ENCODE results near the gene MFGE8.
A peak's percentile ranks its signal among the peaks of the same experiment; 100 is the strongest.
"Not testable (repeated sequence)": the region's sequence is repeated elsewhere in the genome, so short reads cannot be mapped to it uniquely, and the experiment has no call there.

MFGE8 gene

GRCh38 chr15:88913017-88913849, at the start of gene MFGE8:
TSS of gene MFGE8 (minus strand) at chr15:88913379. CDS start at chr15:88913319, 60 bp downstream.
- Mint-ChIP-seq H3K27ac (peak within 1 kb of the TSS; percentile 79), H3K9me3 (no peaks in the 10 kb centered on the region), H3K4me3 (peak within 1 kb of the TSS; percentile 86 to 90), H3K4me1 (peaks cover 13 to 27% of the 10 kb centered on the region in 2 donors), H3K27me3 (peaks cover 12 to 23% of the 10 kb centered on the region in 2 donors), H3K36me3 (no peaks in the 10 kb centered on the region)
- peak; percentile 49 for DNase-seq
- ATAC-seq (replicated peaks), result peak; percentile 85

GRCh38 chr15:88959445-88959844, 46.3 kb upstream of the MFGE8 start:
- Mint-ChIP-seq H3K4me3 (no peak overlapping the region), H3K27me3 (peaks cover 0 to 7% of the 10 kb centered on the region in 2 donors), H3K36me3 (no peaks in the 10 kb centered on the region), H3K27ac (no peak overlapping the region), H3K4me1 (no peaks in the 10 kb centered on the region), H3K9me3 (peaks cover 10 to 11% of the 10 kb centered on the region in 2 donors)
- no peak for DNase-seq
- ATAC-seq (replicated peaks), result no peak

GRCh38 chr15:88956906-88957305, 43.7 kb upstream of the MFGE8 start:
- no peak overlapping the region for H3K27ac Mint-ChIP-seq
- ATAC-seq (replicated peaks), result no peak
- H3K4me3 Mint-ChIP-seq, result no peak overlapping the region
- no peak for DNase-seq
- H3K9me3 Mint-ChIP-seq, result no peaks in the 10 kb centered on the region
- H3K27me3 Mint-ChIP-seq, result peaks cover 0 to 7% of the 10 kb centered on the region in 2 donors
- H3K4me1 Mint-ChIP-seq, result no peaks in the 10 kb centered on the region
- no peaks in the 10 kb centered on the region for H3K36me3 Mint-ChIP-seq

GRCh38 chr15:88956263-88956662, 43.1 kb upstream of the MFGE8 start:
- ATAC-seq (replicated peaks) (no peak), DNase-seq (no peak)
- no peak overlapping the region for H3K4me3 Mint-ChIP-seq
- H3K36me3 Mint-ChIP-seq, result no peaks in the 10 kb centered on the region
- peaks cover 5% of the 10 kb centered on the region in 2 donors for H3K9me3 Mint-ChIP-seq
- H3K27ac Mint-ChIP-seq, result no peak overlapping the region
- peaks cover 0 to 12% of the 10 kb centered on the region in 2 donors for H3K27me3 Mint-ChIP-seq
- no peaks in the 10 kb centered on the region for H3K4me1 Mint-ChIP-seq

- Mint-ChIP-seq H3K27ac (no peak overlapping the region), H3K27me3 (peaks cover 0 to 17% of the 10 kb centered on the region in 2 donors), H3K9me3 (peaks cover 5 to 6% of the 10 kb centered on the region in 2 donors), H3K4me1 (peaks cover 0 to 5% of the 10 kb centered on the region in 2 donors), H3K4me3 (no peak overlapping the region), H3K36me3 (no peaks in the 10 kb centered on the region)
- no peak for DNase-seq
- ATAC-seq (replicated peaks), result peak in 1 of 2 donors; percentile 29
These were observed 41.5 kb upstream of the MFGE8 start for GRCh38 chr15:88954431-88955277.

GRCh38 chr15:88950600-88951160, 37.5 kb upstream of the MFGE8 start:
- Mint-ChIP-seq H3K36me3 (no peaks in the 10 kb centered on the region), H3K4me1 (peaks cover 0 to 7% of the 10 kb centered on the region in 2 donors), H3K27ac (no peak overlapping the region), H3K27me3 (peaks cover 0 to 13% of the 10 kb centered on the region in 2 donors), H3K9me3 (peaks cover 5 to 6% of the 10 kb centered on the region in 2 donors), H3K4me3 (no peak overlapping the region)
- no peak for DNase-seq
- no peak for ATAC-seq (replicated peaks)

- DNase-seq, result no peak
- Mint-ChIP-seq H3K27ac (no peak overlapping the region), H3K4me1 (peaks cover 0 to 7% of the 10 kb centered on the region in 2 donors), H3K27me3 (peaks cover 0 to 13% of the 10 kb centered on the region in 2 donors), H3K36me3 (no peaks in the 10 kb centered on the region), H3K9me3 (peaks cover 5 to 6% of the 10 kb centered on the region in 2 donors), H3K4me3 (no peak overlapping the region)
- no peak for ATAC-seq (replicated peaks)
These were observed 36.7 kb upstream of the MFGE8 start for GRCh38 chr15:88949734-88950400.

- DNase-seq (no peak), ATAC-seq (replicated peaks) (no peak)
- no peaks in the 10 kb centered on the region for H3K4me1 Mint-ChIP-seq
- peaks cover 0 to 3% of the 10 kb centered on the region in 2 donors for H3K36me3 Mint-ChIP-seq
- no peak overlapping the region for H3K27ac Mint-ChIP-seq
- peaks cover 3 to 8% of the 10 kb centered on the region in 2 donors for H3K27me3 Mint-ChIP-seq
- no peaks in the 10 kb centered on the region for H3K9me3 Mint-ChIP-seq
- H3K4me3 Mint-ChIP-seq, result no peak overlapping the region
These were observed 27.0 kb upstream of the MFGE8 start for GRCh38 chr15:88940110-88940675.

- peaks cover 3 to 8% of the 10 kb centered on the region in 2 donors for H3K27me3 Mint-ChIP-seq
- ATAC-seq (replicated peaks) (no peak), DNase-seq (no peak)
- peaks cover 0 to 3% of the 10 kb centered on the region in 2 donors for H3K36me3 Mint-ChIP-seq
- no peaks in the 10 kb centered on the region for H3K4me1 Mint-ChIP-seq
- H3K9me3 Mint-ChIP-seq, result no peaks in the 10 kb centered on the region
- H3K27ac Mint-ChIP-seq, result no peak overlapping the region
- no peak overlapping the region for H3K4me3 Mint-ChIP-seq
These were observed 26.3 kb upstream of the MFGE8 start for GRCh38 chr15:88939486-88939806.

GRCh38 chr15:88938802-88939485, 25.8 kb upstream of the MFGE8 start:
- DNase-seq (no peak), ATAC-seq (replicated peaks) (no peak)
- peaks cover 0 to 3% of the 10 kb centered on the region in 2 donors for H3K36me3 Mint-ChIP-seq
- peaks cover 0 to 3% of the 10 kb centered on the region in 2 donors for H3K9me3 Mint-ChIP-seq
- peaks cover 3 to 12% of the 10 kb centered on the region in 2 donors for H3K27me3 Mint-ChIP-seq
- H3K4me1 Mint-ChIP-seq, result no peaks in the 10 kb centered on the region
- H3K4me3 Mint-ChIP-seq, result no peak overlapping the region
- H3K27ac Mint-ChIP-seq, result no peak overlapping the region

- ATAC-seq (replicated peaks); H3K27ac Mint-ChIP-seq; H3K4me1 Mint-ChIP-seq: not testable (repeated sequence)
These were observed 21.3 kb upstream of the MFGE8 start for GRCh38 chr15:88934449-88934848.

GRCh38 chr15:88932875-88933330, 19.7 kb upstream of the MFGE8 start:
- DNase-seq (no peak), ATAC-seq (replicated peaks) (no peak)
- no peak overlapping the region for H3K27ac Mint-ChIP-seq
- H3K4me1 Mint-ChIP-seq, result no peaks in the 10 kb centered on the region
- H3K27me3 Mint-ChIP-seq, result peaks cover 23 to 53% of the 10 kb centered on the region in 2 donors
- peaks cover 0 to 2% of the 10 kb centered on the region in 2 donors for H3K36me3 Mint-ChIP-seq
- peaks cover 5 to 11% of the 10 kb centered on the region in 2 donors for H3K9me3 Mint-ChIP-seq
- H3K4me3 Mint-ChIP-seq, result no peak overlapping the region

More at GRCh38 chr15:88934449-88934848, 21.3 kb upstream of the MFGE8 start:
- H3K4me3 Mint-ChIP-seq, H3K9me3 Mint-ChIP-seq, DNase-seq, H3K36me3 Mint-ChIP-seq: not testable (repeated sequence)
- H3K27me3 Mint-ChIP-seq, result peaks cover 23 to 50% of the 10 kb centered on the region in 2 donors

GRCh38 chr15:88932271-88932874, 19.2 kb upstream of the MFGE8 start:
- Mint-ChIP-seq H3K4me1 (no peaks in the 10 kb centered on the region), H3K27me3 (peaks cover 23 to 53% of the 10 kb centered on the region in 2 donors), H3K27ac (no peak overlapping the region), H3K9me3 (peaks cover 5 to 11% of the 10 kb centered on the region in 2 donors), H3K4me3 (no peak overlapping the region), H3K36me3 (peaks cover 0 to 2% of the 10 kb centered on the region in 2 donors)
- no peak for ATAC-seq (replicated peaks)
- no peak for DNase-seq
